HFF-Myc (cell line): ENCODE measurements around the gene MXD3.

Source experiments
- DNase-seq: peaks from one replicate; pipeline ENCODE4 v3.0.0-alpha.2; 2011; ENCODE audit warnings: low read depth; ENCODE audit errors: extremely low read depth
- H3K4me3 ChIP-seq: replicated peaks from 2 replicates; pipeline ENCODE4 v1.5.1; 2011; ENCODE audit warnings: low read depth, mild to moderate bottlenecking, control low read depth, low read length
- TF ChIP-seq, protein P1 (sequence below): IDR thresholded peaks from 2 replicates; pipeline ENCODE4 v1.5.1; 2012; ENCODE audit warnings: mild to moderate bottlenecking, low read depth, low read length, control low read depth; ENCODE audit errors: missing control alignments

MXD3 gene

DNA sequence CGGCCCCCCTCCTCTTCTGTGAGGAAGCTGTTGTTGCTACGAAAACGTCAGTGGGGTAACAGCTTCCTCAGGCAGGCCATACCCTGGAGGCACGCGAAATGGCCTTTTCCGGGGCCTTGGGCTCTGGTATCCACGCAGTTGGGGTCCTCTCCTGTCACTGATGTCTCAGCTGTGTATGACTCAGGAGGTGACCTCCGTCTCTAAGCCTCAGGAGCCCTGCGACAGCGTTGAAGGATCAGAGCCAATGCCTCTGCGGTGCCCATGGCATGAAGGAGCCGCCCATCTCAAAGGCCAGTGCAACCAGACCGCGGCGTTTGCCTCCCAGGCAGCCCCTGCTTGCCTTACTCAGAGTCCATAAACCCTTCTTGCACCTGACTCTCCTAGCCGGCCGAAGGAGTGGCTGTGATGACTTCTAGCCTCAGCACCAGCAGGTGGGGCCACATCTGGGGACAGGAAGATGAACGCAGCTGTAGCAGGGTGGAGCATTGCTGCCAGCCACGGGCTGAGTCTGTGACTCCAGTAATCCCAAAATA lies 1.0 kb upstream of the MXD3 start:
- DNase-seq: no peak
- peak overlapping the region; percentile 65 for H3K4me3 ChIP-seq
- TF ChIP-seq, protein P1, sequence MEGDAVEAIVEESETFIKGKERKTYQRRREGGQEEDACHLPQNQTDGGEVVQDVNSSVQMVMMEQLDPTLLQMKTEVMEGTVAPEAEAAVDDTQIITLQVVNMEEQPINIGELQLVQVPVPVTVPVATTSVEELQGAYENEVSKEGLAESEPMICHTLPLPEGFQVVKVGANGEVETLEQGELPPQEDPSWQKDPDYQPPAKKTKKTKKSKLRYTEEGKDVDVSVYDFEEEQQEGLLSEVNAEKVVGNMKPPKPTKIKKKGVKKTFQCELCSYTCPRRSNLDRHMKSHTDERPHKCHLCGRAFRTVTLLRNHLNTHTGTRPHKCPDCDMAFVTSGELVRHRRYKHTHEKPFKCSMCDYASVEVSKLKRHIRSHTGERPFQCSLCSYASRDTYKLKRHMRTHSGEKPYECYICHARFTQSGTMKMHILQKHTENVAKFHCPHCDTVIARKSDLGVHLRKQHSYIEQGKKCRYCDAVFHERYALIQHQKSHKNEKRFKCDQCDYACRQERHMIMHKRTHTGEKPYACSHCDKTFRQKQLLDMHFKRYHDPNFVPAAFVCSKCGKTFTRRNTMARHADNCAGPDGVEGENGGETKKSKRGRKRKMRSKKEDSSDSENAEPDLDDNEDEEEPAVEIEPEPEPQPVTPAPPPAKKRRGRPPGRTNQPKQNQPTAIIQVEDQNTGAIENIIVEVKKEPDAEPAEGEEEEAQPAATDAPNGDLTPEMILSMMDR: no peak

DNA sequence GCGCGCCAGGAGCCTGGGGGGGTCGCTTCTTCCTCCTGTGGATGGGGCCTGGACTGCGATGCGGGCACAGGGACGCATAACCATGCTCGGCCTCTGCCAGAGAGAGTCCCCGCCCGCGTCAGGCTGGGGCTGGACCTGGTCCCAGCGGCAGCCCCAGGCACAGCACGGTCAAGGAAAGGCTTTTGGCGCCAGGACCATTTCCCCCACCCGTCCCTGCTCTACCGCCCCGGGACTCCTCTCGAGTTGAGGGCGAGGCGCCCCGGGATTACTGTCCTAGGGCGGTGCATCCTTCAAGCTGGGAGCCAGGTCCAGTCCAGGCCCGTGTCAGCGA lies 341 bp downstream of the MXD3 start:
- TF ChIP-seq, protein P1: no peak
- no peak for DNase-seq
- H3K4me3 ChIP-seq: peak overlapping the region; percentile 65

DNA sequence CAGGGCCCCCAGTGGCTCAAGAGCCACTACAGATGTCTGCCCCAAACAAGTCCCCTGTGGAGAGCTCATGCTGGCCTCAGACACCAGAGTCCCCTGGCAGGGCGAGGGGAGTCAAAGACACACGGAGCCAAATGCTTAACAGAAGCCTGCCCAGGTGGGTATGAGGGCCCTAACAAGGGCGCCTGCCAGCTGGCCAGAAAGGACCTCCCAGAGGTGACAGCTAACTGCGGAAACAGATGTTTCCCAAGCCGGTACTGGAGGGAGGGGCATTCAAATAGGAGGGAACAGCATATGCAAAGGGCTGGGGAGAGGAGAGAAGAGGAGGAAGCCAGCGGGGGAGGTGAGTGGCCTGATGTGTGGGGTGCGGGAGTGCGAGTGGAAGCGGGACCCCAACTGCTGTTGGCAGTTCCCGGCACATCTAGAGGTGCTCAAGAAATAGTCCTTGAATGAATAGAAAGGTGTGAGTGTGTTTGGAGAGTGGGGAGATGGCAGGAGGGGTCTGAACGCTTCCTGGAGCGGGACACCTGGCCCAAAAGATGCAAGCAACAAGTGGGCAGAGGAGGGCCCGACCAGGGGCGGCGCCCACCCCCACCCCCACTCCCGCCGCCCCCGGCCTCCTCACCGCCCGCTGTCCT lies 824 bp downstream of the MXD3 start:
- TF ChIP-seq, protein P1: no peak
- no peak for DNase-seq
- peak overlapping the region; percentile 65 for H3K4me3 ChIP-seq

DNA sequence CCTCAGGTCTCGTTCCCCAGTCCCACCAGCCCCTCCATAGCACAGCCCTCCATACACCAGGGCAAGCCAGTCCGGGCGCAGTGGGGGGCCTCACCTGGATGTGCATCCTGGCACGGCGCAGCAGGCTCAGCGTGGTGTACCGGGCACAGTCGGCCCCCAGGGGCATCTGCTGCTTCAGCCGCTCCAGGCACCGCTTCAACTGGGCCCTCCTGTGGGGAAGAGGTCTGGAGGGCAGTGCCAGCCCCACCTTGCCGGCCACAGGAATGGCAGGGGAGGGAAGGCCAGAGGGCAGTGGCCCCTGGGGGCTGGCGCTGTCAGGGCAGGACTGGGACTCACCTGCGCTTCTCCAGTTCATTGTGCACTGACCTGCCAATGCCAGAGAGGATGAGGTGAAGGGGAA lies 1.4 kb downstream of the MXD3 start:
- TF ChIP-seq, protein P1: no peak
- DNase-seq: no peak
- H3K4me3 ChIP-seq: peak overlapping the region; percentile 65

DNA sequence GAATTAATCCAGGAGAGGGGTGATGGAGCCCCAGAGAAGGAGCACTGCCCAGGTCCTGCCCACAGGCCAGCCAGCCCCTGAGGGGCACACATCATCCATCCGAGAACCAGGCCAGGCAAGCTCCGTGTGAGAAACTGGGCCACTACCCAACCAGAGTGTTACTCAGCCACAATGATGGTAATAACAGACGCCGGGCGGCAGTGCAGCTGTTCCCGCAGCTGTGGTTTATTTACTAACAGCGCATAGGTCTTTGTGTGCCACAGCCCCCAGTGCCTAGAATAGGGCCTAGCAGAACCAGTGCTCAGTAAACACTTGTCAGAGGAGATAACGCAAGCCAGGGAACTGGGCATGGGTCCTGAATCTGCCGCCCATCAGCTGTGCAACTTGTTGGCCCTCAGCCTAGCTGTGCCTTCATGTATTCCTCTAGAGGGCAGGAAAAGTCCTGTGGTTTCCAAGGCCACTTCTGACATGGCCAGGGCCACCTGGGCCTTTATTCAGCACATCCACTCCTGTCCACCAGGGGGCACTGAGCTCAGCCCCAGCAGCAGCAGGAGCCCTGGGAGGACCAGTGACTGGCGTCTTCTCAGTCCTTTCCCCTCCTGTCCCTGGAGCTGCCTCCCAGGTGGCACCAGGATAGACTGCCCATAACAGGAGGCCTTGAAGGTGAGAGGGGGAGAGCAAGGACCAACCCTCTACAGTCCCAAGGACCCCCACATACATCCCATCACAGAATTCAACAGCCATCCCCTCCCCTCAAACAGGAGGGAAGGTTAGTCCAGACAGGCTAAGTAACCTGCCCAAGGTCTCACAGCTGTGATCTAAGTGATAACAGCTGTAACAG lies 2.1 kb downstream of the MXD3 start:
- peak; percentile 45 for DNase-seq
- H3K4me3 ChIP-seq: no peak overlapping the region
- TF ChIP-seq, protein P1: peak; percentile 93

DNA sequence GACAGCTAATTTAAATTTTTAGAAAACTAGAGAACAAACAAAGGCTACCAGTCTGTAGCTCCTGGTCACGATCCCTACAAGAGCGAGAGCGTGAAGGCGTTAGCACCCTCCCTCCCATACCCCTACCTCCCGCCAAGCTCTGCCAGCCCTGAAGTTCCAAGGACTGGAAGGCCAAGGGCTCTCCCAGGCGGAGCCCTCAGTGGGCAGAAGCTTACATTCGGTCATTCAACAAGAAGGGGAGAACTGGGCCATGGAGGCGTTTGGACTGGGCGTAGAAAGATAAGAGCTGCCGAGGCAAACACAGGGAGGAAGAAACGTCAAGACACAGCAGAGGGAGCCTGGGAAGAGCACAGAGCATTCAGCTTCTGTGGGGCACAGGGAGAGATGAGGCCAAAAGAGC lies 3.0 kb downstream of the MXD3 start:
- H3K4me3 ChIP-seq: no peak overlapping the region
- TF ChIP-seq, protein P1: no peak
- DNase-seq: no peak
